Kidney (tissue), 14 donors: Measurements from ENCODE around the gene IL10RB. TPM values are rescaled to one million over a fixed set of nuclear protein-coding genes. Genes with fewer than 3 reads are reported as not detected.
"Not testable (repeated sequence)": the region's sequence is repeated elsewhere in the genome, so short reads cannot be mapped to it uniquely, and the experiment has no call there.

Experiments used
- DNase-seq, 5 donors: peaks; one replicate each; pipeline ENCODE4 v3.0.0-alpha.2; 2013 to 2020
- FAIRE-seq: peaks from 2 replicates; lab custom pipeline; 2012; peaks lifted over from hg19 to GRCh38; lab: Jason Lieb, UNC
- H3K27ac ChIP-seq, 2 donors: one replicate each; pipeline ENCODE4 v1.7.0; 2013; ENCODE audit warnings: low read depth in 2 of 2, low read length in 2 of 2, inconsistent platforms in 1 of 2
- H3K27me3 ChIP-seq: one replicate; pipeline ENCODE4 v1.7.1; 2013; ENCODE audit warnings: low read length, inconsistent platforms; ENCODE audit not compliant: control insufficient read depth, insufficient read depth
- H3K36me3 ChIP-seq, 3 donors: one replicate each; pipeline versions ENCODE4 v1.7.0 to v1.7.1; 2013; ENCODE audit warnings: low read length in 3 of 3, control low read depth in 1 of 3, inconsistent platforms in 1 of 3; ENCODE audit not compliant: insufficient read depth in 3 of 3, control insufficient read depth in 2 of 3
- H3K4me1 ChIP-seq, 3 donors: one replicate each; pipeline versions ENCODE4 v1.7.0 to v1.7.1; 2013; ENCODE audit warnings: low read length in 3 of 3, inconsistent platforms in 1 of 3, low read depth in 1 of 3; ENCODE audit not compliant: control insufficient read depth in 2 of 3, insufficient read depth in 2 of 3
- H3K4me3 ChIP-seq, 3 donors: one replicate each; pipeline versions ENCODE4 v1.7.0 to v1.8.1; 2013; ENCODE audit warnings: low read length in 3 of 3, control low read depth in 1 of 3, inconsistent platforms in 1 of 3
- H3K9ac ChIP-seq, 3 donors: one replicate each; pipeline versions ENCODE4 v1.7.0 to v1.7.1; 2013; ENCODE audit warnings: low read length in 3 of 3, control low read depth in 1 of 3, inconsistent platforms in 1 of 3
- H3K9me3 ChIP-seq, 3 donors: one replicate each; pipeline versions ENCODE4 v1.7.0 to v1.7.1; 2013; ENCODE audit warnings: low read length in 3 of 3, control low read depth in 1 of 3, inconsistent platforms in 1 of 3; ENCODE audit not compliant: control insufficient read depth in 2 of 3, insufficient read depth in 1 of 3
- CTCF ChIP-seq: IDR thresholded peaks from 3 replicates; pipeline ENCODE4 v1.5.1; 2012; ENCODE audit warnings: mild to moderate bottlenecking, moderate library complexity, borderline replicate concordance; ENCODE audit not compliant: insufficient read depth; ENCODE audit errors: extremely low read depth
- intact Hi-C: fragments of 100-400 bp; cut with DNase I; formaldehyde crosslinking; loops from one replicate; pipeline ENCODE4 v1.11.1; 2022
- polyA plus RNA-seq: library from polyadenylated mRNA; stranded (reverse); fragments of 350-450 nt; fragmentation: Illumina TruSeq; extraction: RNeasy Lipid Tissue Mini Kit (QIAGEN cat#74804); gene quantifications from one replicate; pipeline ENCODE4 v1.2.3, GENCODE V29; 2014; ENCODE audit warnings: low read depth, low replicate concordance; ENCODE audit not compliant: insufficient read depth
- total RNA-seq: library from RNA; stranded (reverse); fragmentation: NEBNext Ultra II Directional; extraction: Animal tissue kit (Norgen Biotek cat#: 25700); gene quantifications from one replicate; pipeline ENCODE4 v1.2.1, GENCODE V29; 2021
- donor health status: control.
- donor health status: control.
- donor health status: control.
- donor health status: control.
- donor health status: control.
- donor health status: DM: yes; HTN: yes; CAD: no.
- donor health status: Normal renal cell carcinoma (clear cell type).

The IL10RB gene
- total and polyA plus RNA-seq, 2 donors from 2014 or later = 21.5 to 27.3 TPM

- intact Hi-C loops = no loop called here
- Histone ChIP-seq H3K27ac (no peak overlapping the region), H3K9me3 (no peaks in the 10 kb centered on the region), H3K9ac (no peak overlapping the region), H3K36me3 (peaks cover 0 to 2% (median 0%) of the 10 kb centered on the region in 3 donors), H3K4me3 (no peak overlapping the region), H3K27me3 (no peaks in the 10 kb centered on the region), H3K4me1 (no peaks in the 10 kb centered on the region)
- TF ChIP-seq CTCF = no peak
- DNase-seq (no peak), FAIRE-seq (no peak)
These were observed 27.5 kb upstream of the IL10RB start for GRCh38 chr21:33238565-33239255.

GRCh38 chr21:33239559-33240127 is 26.5 kb upstream of the IL10RB start:
- H3K27ac ChIP-seq, DNase-seq, H3K9me3 ChIP-seq, H3K9ac ChIP-seq, intact Hi-C loops, H3K27me3 ChIP-seq, H3K36me3 ChIP-seq, H3K4me3 ChIP-seq, FAIRE-seq, H3K4me1 ChIP-seq: not testable (repeated sequence)

- intact Hi-C loops = no loop called here
- H3K9ac ChIP-seq = no peak overlapping the region
- no peak for DNase-seq
- H3K9me3 ChIP-seq = no peaks in the 10 kb centered on the region
- peaks cover 0 to 2% (median 0%) of the 10 kb centered on the region in 3 donors for H3K36me3 ChIP-seq
- H3K27ac ChIP-seq = no peak overlapping the region
- H3K4me3 ChIP-seq = no peak overlapping the region
- H3K27me3 ChIP-seq = no peaks in the 10 kb centered on the region
- FAIRE-seq = no peak
- no peak for TF ChIP-seq CTCF
- H3K4me1 ChIP-seq = no peaks in the 10 kb centered on the region
These were observed 25.8 kb upstream of the IL10RB start for GRCh38 chr21:33240404-33240803.

- Histone ChIP-seq H3K4me1 (no peaks in the 10 kb centered on the region), H3K9ac (no peak overlapping the region), H3K27me3 (no peaks in the 10 kb centered on the region), H3K27ac (no peak overlapping the region), H3K4me3 (no peak overlapping the region), H3K9me3 (no peaks in the 10 kb centered on the region), H3K36me3 (peaks cover 2 to 5% (median 2%) of the 10 kb centered on the region in 3 donors)
- intact Hi-C loops = no loop called here
- DNase-seq (no peak), FAIRE-seq (no peak)
- TF ChIP-seq CTCF = no peak
These were observed 24.3 kb upstream of the IL10RB start for GRCh38 chr21:33241846-33242245.

GRCh38 chr21:33242846-33243245 is 23.3 kb upstream of the IL10RB start:
- H3K4me3 ChIP-seq, H3K27ac ChIP-seq, H3K4me1 ChIP-seq, H3K9me3 ChIP-seq, intact Hi-C loops, H3K9ac ChIP-seq, DNase-seq, H3K27me3 ChIP-seq, H3K36me3 ChIP-seq, FAIRE-seq: not testable (repeated sequence)
